HepG2 (cell line): Measurements from ENCODE around the gene PTPRE.

Experiments used
- ATF7 ChIP-seq, 2 experiments: fragments of 450-650 bp in 1 of 2; sonication (generic) in 1 of 2; formaldehyde crosslinking in 1 of 2; IDR thresholded peaks; 2 replicates each; pipeline versions ENCODE4 v1.4.0 to v1.6.1; 2016 to 2020; ENCODE audit warnings: antibody characterized with exemption in 1 of 2, mild to moderate bottlenecking in 1 of 2, missing genetic modification reagents in 1 of 2
- BHLHE40 ChIP-seq: IDR thresholded peaks from 2 replicates; pipeline ENCODE4 v1.6.1; 2011; ENCODE audit warnings: low read length, improper control_type of control experiment
- CTCF ChIP-seq: sonication (generic); formaldehyde crosslinking; IDR thresholded peaks from 2 replicates; pipeline ENCODE4 v1.5.0; 2020; ENCODE audit warnings: mild to moderate bottlenecking, missing genetic modification reagents, moderate library complexity
- ELK4 ChIP-seq: sonication (generic); formaldehyde crosslinking; IDR thresholded peaks from 2 replicates; pipeline ENCODE4 v1.9.0; 2021; ENCODE audit warnings: missing genetic modification reagents, borderline replicate concordance
- NCOR1 ChIP-seq: fragments of 200-600 bp; sonication (generic); IDR thresholded peaks from 2 replicates; pipeline ENCODE4 v1.7.0; 2017; ENCODE audit warnings: antibody characterized with exemption, low read length, borderline replicate concordance
- ONECUT2 ChIP-seq: sonication (generic); formaldehyde crosslinking; IDR thresholded peaks from 2 replicates; pipeline ENCODE4 v1.4.0; 2020; ENCODE audit warnings: missing genetic modification reagents
- SYNCRIP ChIP-seq: fragments of 200-400 bp; formaldehyde crosslinking; IDR thresholded peaks from 2 replicates; pipeline ENCODE4 v1.6.1; 2018; ENCODE audit warnings: mild to moderate bottlenecking, low read depth, low read length; ENCODE audit not compliant: insufficient read depth
- ZNF567 ChIP-seq: sonication (generic); formaldehyde crosslinking; IDR thresholded peaks from 2 replicates; pipeline ENCODE4 v1.8.1; 2023; ENCODE audit warnings: mild to moderate bottlenecking, missing genetic modification reagents, borderline replicate concordance
- ZNF816 ChIP-seq: sonication (generic); formaldehyde crosslinking; IDR thresholded peaks from 2 replicates; pipeline ENCODE4 v1.8.0; 2022; ENCODE audit warnings: missing genetic modification reagents, mild to moderate bottlenecking, borderline replicate concordance

GRCh38 chr10:127995939-127996338 is 89.0 kb downstream of the PTPRE start:
- TF ChIP-seq CTCF (CRISPR knock-in tag) (no peak), NCOR1 (no peak), ZNF816 (no peak), ATF7 (IDR thresholded peaks at IDR 0.05) (no peak), ATF7 (CRISPR knock-in tag; IDR thresholded peaks at IDR 0.05) (no peak), ELK4 (no peak), ZNF567 (CRISPR knock-in tag) (no peak), ONECUT2 (CRISPR knock-in tag) (no peak), SYNCRIP (no peak), BHLHE40 (no peak)
